Measurements from ENCODE around the gene ALKBH7.
A peak's percentile ranks its signal among the peaks of the same experiment; 100 is the strongest.

Gene ALKBH7

GRCh38 chr19:6402058-6402457 is 29.5 kb downstream of the ALKBH7 start:
- no peak for DNase-seq

GRCh38 chr19:6402837-6403608 is 30.4 kb downstream of the ALKBH7 start:
- no peak for DNase-seq

GRCh38 chr19:6406401-6406800 is 33.8 kb downstream of the ALKBH7 start:
- no peak for DNase-seq

- no peak for DNase-seq
Observed at GRCh38 chr19:6409346-6409745, 36.8 kb downstream of the ALKBH7 start.

DNA sequence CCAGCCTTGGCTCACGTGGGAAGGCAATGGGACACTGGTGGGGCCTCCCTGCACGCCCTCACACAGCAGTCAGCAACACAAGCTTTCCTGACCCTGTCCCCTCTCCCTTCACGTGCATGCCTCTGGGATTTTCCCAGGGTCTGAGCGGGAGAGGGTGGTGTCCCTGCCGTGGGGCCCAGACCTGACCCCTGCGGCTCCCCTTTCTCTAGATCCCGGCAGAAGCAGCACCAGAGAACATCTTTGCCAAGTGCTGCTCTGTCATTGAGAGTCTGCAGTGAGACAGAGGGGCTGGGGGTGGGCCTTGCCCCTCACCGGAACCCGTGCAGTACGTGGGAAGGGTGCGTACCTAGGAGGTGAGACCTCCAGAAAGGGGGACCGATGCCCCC is 39.5 kb downstream of the ALKBH7 start:
- DNase-seq, result no peak

DNA sequence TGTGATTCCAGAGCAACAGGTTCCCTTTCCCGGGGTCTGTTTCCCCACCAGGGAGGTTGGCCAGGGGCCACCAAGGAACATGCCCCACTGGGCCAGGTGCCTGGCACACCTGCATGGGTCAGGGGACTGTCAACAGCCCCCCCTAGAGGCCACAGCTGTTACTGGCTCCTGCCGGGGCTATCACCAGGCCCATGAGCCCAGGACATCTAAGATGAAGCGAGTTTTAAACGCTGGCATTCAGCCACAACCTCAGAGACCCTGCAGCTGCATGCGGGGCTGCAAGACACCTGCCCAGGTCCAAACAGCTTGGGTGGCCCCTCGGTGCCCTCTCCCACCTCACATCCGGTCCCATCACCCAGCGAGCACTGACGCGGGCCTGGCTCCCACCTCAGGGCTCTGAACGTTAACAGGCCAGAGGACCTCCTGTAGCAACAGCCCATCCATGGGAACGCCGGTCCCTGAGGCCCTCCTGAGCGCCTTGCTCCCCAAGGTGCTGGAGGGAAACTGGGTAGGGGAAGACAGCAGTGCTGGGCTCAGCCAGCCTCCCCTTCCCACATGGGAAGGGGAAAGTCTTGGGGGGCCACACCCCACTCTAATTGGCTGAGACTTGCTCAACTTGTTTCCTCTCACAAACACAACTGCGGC is 40.0 kb downstream of the ALKBH7 start:
- DNase-seq, result peak; percentile 39 to 55

DNA sequence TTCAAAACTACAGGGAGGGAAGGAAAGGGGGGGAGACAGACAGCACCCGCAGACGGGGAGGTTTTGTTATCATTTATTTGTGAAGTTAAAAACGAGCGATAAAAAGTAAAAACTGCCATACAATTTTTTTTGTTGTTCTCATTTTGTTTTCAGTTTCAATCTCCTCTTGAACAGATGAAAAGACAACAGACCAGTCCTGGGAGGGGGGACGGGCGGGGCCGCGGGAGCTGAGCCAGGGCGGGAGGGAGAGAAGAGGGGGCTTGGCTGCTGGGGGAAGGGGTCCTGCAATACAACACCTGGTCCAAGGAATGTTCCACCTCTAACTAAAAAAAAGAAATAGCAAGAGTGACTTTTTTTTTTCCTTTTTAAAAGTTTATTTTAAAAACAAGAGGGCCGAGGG is 40.7 kb downstream of the ALKBH7 start:
- no peak for DNase-seq

- no peak for DNase-seq
Observed at GRCh38 chr19:6413721-6414643, 41.4 kb downstream of the ALKBH7 start.

GRCh38 chr19:6414793-6415590 is 42.4 kb downstream of the ALKBH7 start:
- no peak for DNase-seq

DNA sequence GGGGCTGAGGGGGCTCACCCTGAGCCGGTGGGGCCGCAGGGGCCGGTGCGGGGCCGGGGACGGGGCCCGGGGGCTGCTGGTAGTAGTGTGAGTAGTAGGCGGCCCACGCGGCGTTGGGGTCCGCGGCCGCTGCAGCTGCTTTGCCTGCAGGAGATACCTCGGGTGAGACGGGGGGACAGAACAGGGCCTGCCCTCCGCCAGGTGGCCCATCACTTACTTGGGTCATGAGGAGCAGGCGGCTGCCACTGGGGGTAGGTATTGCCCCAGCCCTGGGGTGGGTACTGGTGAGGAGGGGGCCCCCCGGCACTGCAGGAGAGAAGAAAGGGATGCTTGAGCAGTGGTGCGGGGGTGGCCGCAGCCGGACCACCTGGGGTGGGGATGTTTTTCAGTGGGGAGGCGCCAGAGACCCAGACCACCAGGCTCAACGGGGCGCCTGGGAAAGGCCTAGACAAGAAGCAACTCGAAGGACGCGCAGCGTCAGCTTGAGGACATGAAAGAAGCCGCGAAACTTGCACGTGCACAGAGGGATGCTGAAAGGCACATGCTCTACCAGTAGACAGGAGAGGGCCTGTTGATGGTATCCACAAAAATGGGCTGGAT is 43.1 kb downstream of the ALKBH7 start:
- no peak for DNase-seq

DNA sequence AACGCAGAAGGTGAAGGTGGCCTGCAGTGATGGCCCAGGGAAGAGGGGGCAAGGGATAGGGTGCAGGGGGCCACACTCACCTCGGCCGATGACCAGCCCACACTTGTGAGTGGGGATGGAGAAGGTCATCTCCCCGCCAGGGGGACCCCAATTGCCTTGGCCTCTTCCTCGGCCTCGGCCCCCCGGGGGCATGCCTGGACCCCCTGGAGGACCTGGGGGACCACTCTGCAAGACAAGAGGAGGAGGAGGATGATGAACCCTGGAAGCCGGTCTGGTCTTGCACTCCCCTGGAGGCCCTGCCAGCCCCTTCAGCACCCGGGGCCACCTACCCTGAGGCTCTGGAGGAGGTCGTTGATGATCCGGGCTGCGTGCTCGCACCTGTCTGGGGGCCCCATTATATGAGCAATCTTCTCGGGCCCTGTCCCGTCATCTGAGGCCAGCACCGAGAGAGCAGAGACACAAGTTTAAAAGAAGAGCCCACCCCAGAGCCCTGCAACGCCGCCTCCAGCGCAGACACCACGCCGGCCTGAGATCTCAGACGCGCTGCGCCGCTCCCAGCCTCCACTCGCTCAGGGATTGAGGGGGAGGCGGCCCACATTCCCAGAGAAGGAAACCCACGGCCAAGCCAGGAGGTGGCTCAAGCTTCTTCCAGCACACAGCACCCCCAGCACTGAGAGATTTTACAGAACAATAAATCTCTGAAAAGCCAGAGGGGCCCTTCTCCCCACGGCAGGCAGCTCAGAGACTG is 44.2 kb downstream of the ALKBH7 start:
- no peak for DNase-seq

GRCh38 chr19:6417713-6418561 is 45.3 kb downstream of the ALKBH7 start:
- no peak for DNase-seq

DNA sequence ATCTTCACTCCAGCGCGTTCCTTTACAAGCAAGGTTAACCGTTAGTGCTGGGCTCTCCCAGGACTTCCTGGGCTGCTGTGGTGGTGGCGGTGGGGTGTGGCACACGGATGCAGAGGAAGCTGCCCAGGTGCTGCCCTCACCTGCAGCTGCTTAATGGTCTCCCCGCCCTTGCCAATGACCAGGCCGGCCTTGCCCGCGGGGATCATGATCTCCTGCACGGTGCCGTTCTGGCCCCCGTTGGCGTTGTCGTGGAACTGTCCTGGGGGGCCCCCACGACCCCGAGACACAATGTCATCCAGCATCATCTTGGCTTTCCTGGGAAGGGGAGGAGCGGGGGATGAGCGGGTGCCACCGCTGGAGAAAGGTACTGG is 46.0 kb downstream of the ALKBH7 start:
- no peak for DNase-seq

- DNase-seq, result no peak
Observed at GRCh38 chr19:6421075-6422014, 48.8 kb downstream of the ALKBH7 start.

- peak in 1 of 2 donors; percentile 24 for DNase-seq
Observed at GRCh38 chr19:6423499-6424194, 51.1 kb downstream of the ALKBH7 start.

DNA sequence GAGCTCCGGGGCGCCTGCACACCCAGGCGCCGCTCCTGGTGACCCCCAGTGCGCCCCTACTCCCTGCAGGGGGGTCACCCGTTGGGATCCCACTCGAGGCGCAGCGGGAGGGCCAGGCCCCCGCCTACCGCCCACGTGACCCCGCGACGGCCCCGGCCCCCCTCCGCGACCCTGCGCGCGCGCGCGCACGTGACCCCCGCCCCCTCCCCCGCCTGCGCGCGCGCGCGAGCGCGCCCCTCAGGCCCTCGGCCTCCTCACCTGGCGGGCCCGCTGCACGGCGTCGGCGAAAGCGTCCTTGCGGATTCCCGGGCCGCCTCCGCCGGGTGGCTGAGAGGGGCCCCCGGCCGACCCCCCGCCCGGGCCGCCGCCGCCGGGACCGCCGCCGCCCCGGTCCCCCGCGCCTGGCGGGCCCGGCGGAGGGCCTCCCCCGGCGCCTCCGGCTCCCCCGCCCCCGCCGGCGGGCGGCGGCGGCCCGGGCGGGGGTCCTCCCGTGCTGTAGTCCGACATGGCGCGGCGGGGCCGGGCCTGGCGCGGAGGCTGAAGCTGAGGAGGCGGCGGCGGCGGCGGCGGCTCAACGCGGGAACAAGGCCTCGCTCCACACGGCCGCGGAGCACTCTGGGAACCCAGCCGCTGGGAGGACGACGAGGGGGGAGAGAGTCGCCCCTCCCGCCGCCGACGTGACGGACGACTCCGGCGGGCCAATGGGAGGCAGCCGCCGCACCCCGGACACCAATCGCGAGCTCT is 51.8 kb downstream of the ALKBH7 start, which contains the start of gene KHSRP:
TSS of gene KHSRP (minus strand) at position 617 of the 744 bp plus-strand sequence. CDS start at position 507, 110 bp downstream.
- peak in 1 of 2 donors; percentile 22 for DNase-seq

All from CD4-positive, alpha-beta T cell treated with Interleukin-4 for 1 hour (primary cell).